Breast epithelium (tissue), 3 donors: ENCODE data around the gene ZFYVE21.

Experiments
- CTCF ChIP-seq, 3 donors: fragments of 450-650 bp; IDR thresholded peaks; one replicate each; pipeline ENCODE4 v1.5.1; 2016 to 2017; ENCODE audit warnings: antibody characterized with exemption in 3 of 3, mild to moderate bottlenecking in 3 of 3, moderate library complexity in 3 of 3
- POLR2A ChIP-seq: fragments of 450-650 bp; IDR thresholded peaks from one replicate; pipeline ENCODE4 v1.6.1; 2016; ENCODE audit warnings: antibody characterized with exemption, mild to moderate bottlenecking, moderate library complexity

DNA sequence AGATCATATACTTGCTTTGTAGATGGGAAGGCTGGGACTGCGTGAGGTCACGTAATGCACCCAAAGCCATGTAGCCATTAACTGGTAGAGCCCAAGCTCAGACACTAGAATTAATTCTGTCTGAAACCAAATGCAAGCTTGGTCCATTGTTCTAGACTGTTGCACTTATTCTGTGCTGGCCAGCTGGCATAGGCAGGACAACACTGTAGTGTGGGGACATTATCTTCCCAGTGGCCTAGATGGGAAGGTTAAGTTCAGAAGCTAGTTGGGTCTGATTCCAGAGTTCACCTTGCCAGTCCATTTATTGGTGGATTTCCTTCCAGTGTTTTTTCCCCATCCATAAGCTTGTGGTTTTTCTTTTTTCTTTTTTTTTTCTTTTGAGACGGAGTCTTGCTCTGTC lies 47.5 kb upstream of the ZFYVE21 start:
- no peak for TF ChIP-seq POLR2A
- TF ChIP-seq CTCF (IDR thresholded peaks at IDR 0.05) = no peak
